Measurements from ENCODE around the gene PARK7.

PARK7 gene

GRCh38 chr1:7930645-7931445 is 30.7 kb upstream of the PARK7 start:
- Mint-ChIP-seq H3K4me3 (no peak overlapping the region), H3K36me3 (ENCODE audit: low read depth) (no peaks in the 10 kb centered on the region)

GRCh38 chr1:7931446-7931812 is 30.1 kb upstream of the PARK7 start:
- TF ChIP-seq CTCF (IDR thresholded peaks at IDR 0.05): no peak
- no peaks in the 10 kb centered on the region for H3K4me1 Mint-ChIP-seq
- H3K36me3 Mint-ChIP-seq (ENCODE audit: low read depth): no peaks in the 10 kb centered on the region
- no peak for DNase-seq
- no peak overlapping the region for H3K27ac Mint-ChIP-seq
- no peak overlapping the region for H3K4me3 Mint-ChIP-seq
- H3K27me3 Mint-ChIP-seq (ENCODE audit: low read depth, poor library complexity): no peaks in the 10 kb centered on the region
- no peaks in the 10 kb centered on the region for H3K9me3 Mint-ChIP-seq

More at GRCh38 chr1:7930645-7931445, 30.7 kb upstream of the PARK7 start:
- no peak overlapping the region for H3K27ac Mint-ChIP-seq
- no peaks in the 10 kb centered on the region for H3K4me1 Mint-ChIP-seq
- no peaks in the 10 kb centered on the region for H3K9me3 Mint-ChIP-seq
- TF ChIP-seq CTCF (IDR thresholded peaks at IDR 0.05): no peak
- DNase-seq: no peak
- H3K27me3 Mint-ChIP-seq (ENCODE audit: low read depth, poor library complexity): no peaks in the 10 kb centered on the region

- Mint-ChIP-seq H3K9me3 (no peaks in the 10 kb centered on the region), H3K36me3 (ENCODE audit: low read depth) (no peaks in the 10 kb centered on the region), H3K4me1 (no peaks in the 10 kb centered on the region), H3K4me3 (no peak overlapping the region), H3K27ac (no peak overlapping the region), H3K27me3 (ENCODE audit: low read depth, poor library complexity) (no peaks in the 10 kb centered on the region)
- TF ChIP-seq CTCF (IDR thresholded peaks at IDR 0.05): no peak
- DNase-seq: no peak
Observed at GRCh38 chr1:7932524-7933138, 28.9 kb upstream of the PARK7 start.

- H3K9me3 Mint-ChIP-seq: peaks cover 3% of the 10 kb centered on the region
- no peak for DNase-seq
- H3K27me3 Mint-ChIP-seq (ENCODE audit: low read depth, poor library complexity): peaks cover 37% of the 10 kb centered on the region
- no peak overlapping the region for H3K27ac Mint-ChIP-seq
- no peak overlapping the region for H3K4me3 Mint-ChIP-seq
- peaks cover 26% of the 10 kb centered on the region for H3K4me1 Mint-ChIP-seq
- TF ChIP-seq CTCF (IDR thresholded peaks at IDR 0.05): no peak
- no peaks in the 10 kb centered on the region for H3K36me3 Mint-ChIP-seq (ENCODE audit: low read depth)
Observed at GRCh38 chr1:7938070-7938469, 23.4 kb upstream of the PARK7 start.

GRCh38 chr1:7940034-7940433 is 21.5 kb upstream of the PARK7 start:
- H3K36me3 Mint-ChIP-seq (ENCODE audit: low read depth): no peaks in the 10 kb centered on the region
- H3K4me3 Mint-ChIP-seq: no peak overlapping the region
- peaks cover 3% of the 10 kb centered on the region for H3K9me3 Mint-ChIP-seq
- H3K27ac Mint-ChIP-seq: no peak overlapping the region
- peaks cover 28% of the 10 kb centered on the region for H3K4me1 Mint-ChIP-seq
- no peak for DNase-seq
- TF ChIP-seq CTCF (IDR thresholded peaks at IDR 0.05): no peak
- H3K27me3 Mint-ChIP-seq (ENCODE audit: low read depth, poor library complexity): peaks cover 54% of the 10 kb centered on the region

Data from nephron progenitor cell (in vitro differentiated cells).